Measurements from ENCODE around the gene URM1. TPM values are rescaled to one million over a fixed set of nuclear protein-coding genes. Genes with fewer than 3 reads are reported as not detected.

URM1 gene
- polyA plus RNA-seq, 4 donors: 56.1 to 83.6 (median 66.0) TPM

DNA sequence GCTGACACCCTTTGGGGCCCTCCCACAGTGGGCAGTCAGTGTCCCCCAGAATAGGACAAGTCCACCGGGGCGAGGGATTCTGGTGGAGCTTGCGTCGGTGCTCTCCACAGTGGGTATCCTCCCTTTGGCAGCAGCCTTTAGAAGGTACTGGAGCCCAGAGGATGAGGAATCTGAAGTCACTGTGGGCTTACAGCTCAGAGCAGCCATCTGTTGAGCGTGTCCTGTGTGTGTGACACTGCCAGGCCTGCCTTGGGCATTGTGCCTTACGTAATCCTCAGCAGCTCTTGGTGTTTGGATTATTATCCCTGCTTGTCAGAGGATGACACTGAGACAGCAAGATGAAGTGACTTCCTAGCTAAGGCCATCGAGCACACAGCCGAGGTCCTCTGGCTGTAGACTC is 12.6 kb downstream of the URM1 start:
- DNase-seq (no peak), FAIRE-seq (no peak)
- no peaks in the 10 kb centered on the region for H3K27me3 ChIP-seq (ENCODE audit: control insufficient read depth in 3 of 3, insufficient read depth in 3 of 3, low read length in 3 of 3)
- H3K36me3 ChIP-seq (ENCODE audit: control insufficient read depth in 3 of 3, insufficient read depth in 2 of 3, low read depth in 1 of 3, low read length in 3 of 3): peaks cover 5 to 93% (median 23%) of the 10 kb centered on the region in 3 donors
- no peak overlapping the region for H3K27ac ChIP-seq (ENCODE audit: low read depth in 1 of 3, low read length in 2 of 3)
- no peak overlapping the region for H3K4me3 ChIP-seq (ENCODE audit: low read depth in 1 of 3, low read length in 3 of 3)
- H3K9me3 ChIP-seq (ENCODE audit: control insufficient read depth in 2 of 2, insufficient read depth in 1 of 2, low read depth in 1 of 2, low read length in 1 of 2): no peaks in the 10 kb centered on the region
- 90 to 94% (median 92%) methylated on average over 8 of the region's 8 CpGs for WGBS, 3 donors
- no peaks in the 10 kb centered on the region for H3K4me1 ChIP-seq (ENCODE audit: control insufficient read depth in 3 of 3, insufficient read depth in 2 of 3, low read depth in 1 of 3, low read length in 2 of 3)

DNA sequence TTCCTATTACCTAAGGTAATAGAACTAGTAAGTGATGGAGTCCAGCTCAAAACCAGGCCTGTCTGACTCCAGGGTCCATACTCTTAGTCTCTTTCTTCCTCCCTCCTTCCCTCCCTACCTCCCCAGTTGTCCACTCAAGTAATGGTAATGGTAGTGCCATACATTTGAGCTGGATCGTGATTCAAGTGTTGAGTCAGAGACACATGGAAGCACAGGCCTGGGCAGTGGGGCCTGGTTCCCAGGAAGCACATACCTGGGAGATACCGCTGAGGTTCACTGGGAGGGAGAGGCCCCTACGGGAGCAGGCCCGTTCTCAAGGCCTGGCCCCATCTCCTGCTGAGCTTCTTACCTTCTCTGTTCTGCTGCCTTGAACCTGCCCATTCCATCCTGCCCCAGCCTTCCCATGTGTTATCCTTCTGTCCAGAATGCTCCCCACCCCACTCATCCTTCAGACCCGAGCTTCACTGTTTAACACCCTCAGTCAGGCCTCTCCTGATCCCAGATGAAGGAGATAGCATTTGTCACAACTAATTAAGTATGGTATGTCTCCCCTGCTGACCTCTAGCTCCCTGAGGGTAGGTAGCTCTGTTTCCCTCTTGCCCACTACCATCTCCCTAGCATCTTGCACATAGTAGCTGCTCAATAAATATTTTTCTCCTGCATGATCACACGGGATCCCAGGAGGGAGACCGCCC is 13.8 kb downstream of the URM1 start:
- DNase-seq: no peak
- Histone ChIP-seq H3K4me1 (ENCODE audit: control insufficient read depth in 3 of 3, insufficient read depth in 2 of 3, low read depth in 1 of 3, low read length in 2 of 3) (no peaks in the 10 kb centered on the region), H3K27me3 (ENCODE audit: control insufficient read depth in 3 of 3, insufficient read depth in 3 of 3, low read length in 3 of 3) (peaks cover 0 to 2% (median 0%) of the 10 kb centered on the region in 3 donors), H3K9me3 (ENCODE audit: control insufficient read depth in 2 of 2, insufficient read depth in 1 of 2, low read depth in 1 of 2, low read length in 1 of 2) (no peaks in the 10 kb centered on the region), H3K27ac (ENCODE audit: low read depth in 1 of 3, low read length in 2 of 3) (no peak overlapping the region), H3K36me3 (ENCODE audit: control insufficient read depth in 3 of 3, insufficient read depth in 2 of 3, low read depth in 1 of 3, low read length in 3 of 3) (peaks cover 12 to 95% (median 26%) of the 10 kb centered on the region in 3 donors), H3K4me3 (ENCODE audit: low read depth in 1 of 3, low read length in 3 of 3) (no peak overlapping the region)
- WGBS, 3 donors: 92 to 99% (median 93%) methylated on average over 7 of the region's 7 CpGs
- no peak for FAIRE-seq

DNA sequence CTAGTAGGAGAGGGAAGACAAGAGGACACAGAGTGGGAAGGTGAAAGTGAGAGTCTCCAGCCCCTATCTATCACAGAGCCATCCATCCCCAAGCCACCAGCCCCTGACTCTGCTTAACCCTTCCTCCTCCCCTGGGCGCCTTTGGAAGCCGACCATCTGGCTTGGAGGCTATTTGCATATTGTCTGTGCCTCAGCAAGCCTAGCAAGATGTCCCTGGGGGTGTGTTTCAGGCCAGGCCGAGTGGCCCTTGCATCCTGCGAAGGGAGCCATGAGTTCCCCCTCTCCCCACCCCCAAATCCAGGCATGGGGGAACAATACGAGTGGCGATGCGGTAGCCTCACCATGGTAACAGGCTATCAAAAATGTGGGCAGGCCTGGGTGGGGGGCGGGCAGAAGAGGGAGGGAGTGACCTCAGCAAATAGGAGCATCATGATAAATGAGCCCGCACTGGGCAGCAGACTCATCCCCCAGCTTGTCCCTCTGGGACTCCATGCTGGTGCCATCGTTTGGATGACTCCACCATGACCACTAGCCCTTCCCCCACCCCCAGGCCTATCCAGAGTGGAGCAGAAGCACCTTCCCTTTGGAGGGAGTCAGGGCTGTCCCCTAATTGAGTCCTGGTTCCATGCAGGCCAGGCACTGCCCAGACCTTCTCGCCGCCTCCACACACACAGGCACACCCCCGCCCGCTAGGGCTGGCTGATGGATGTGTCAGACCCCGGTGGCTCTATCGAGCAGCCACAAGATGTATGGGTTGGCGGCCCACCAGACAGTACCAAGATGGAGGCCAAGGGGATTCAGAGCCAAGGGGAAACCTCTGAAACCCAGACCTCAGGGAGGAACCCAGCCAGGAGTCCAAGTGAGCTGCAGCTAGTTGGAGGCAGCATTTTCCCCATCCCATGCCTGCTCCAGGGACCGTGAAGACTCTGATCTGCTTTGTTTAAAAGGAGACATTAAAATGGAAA is 14.6 kb downstream of the URM1 start:
- Histone ChIP-seq H3K9me3 (ENCODE audit: control insufficient read depth in 2 of 2, insufficient read depth in 1 of 2, low read depth in 1 of 2, low read length in 1 of 2) (no peaks in the 10 kb centered on the region), H3K4me1 (ENCODE audit: control insufficient read depth in 3 of 3, insufficient read depth in 2 of 3, low read depth in 1 of 3, low read length in 2 of 3) (no peaks in the 10 kb centered on the region), H3K4me3 (ENCODE audit: low read depth in 1 of 3, low read length in 3 of 3) (no peak overlapping the region), H3K27me3 (ENCODE audit: control insufficient read depth in 3 of 3, insufficient read depth in 3 of 3, low read length in 3 of 3) (peaks cover 0 to 3% (median 0%) of the 10 kb centered on the region in 3 donors), H3K27ac (ENCODE audit: low read depth in 1 of 3, low read length in 2 of 3) (no peak overlapping the region), H3K36me3 (ENCODE audit: control insufficient read depth in 3 of 3, insufficient read depth in 2 of 3, low read depth in 1 of 3, low read length in 3 of 3) (peaks cover 14 to 95% (median 26%) of the 10 kb centered on the region in 3 donors)
- FAIRE-seq: no peak
- 85 to 92% (median 85%) methylated on average over 15 to 18 of the region's 18 CpGs for WGBS, 3 donors
- DNase-seq: no peak

DNA sequence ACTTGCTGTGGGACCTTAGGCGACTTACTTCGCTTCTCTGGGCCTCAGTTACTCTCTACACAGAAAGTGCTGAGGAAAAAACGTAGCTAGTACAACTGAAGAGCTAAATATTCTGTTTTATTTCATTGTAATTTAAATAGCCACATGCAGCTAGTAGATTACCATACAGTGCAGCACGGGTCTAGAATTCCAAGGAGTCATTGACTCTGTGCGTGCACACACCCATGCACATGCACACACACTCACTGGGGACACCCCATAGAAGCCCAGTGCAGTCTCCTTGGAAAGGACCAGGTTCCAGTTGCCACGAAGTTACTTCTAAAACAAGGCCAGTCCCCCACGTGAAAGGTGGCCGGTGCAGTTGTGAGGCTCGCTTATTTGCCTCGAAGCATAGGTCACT is 17.0 kb downstream of the URM1 start:
- peaks cover 0 to 25% (median 0%) of the 10 kb centered on the region in 3 donors for H3K27me3 ChIP-seq (ENCODE audit: control insufficient read depth in 3 of 3, insufficient read depth in 3 of 3, low read length in 3 of 3)
- 90 to 95% (median 95%) methylated on average over 10 of the region's 10 CpGs for WGBS, 3 donors
- no peak for DNase-seq
- FAIRE-seq: no peak
- no peak overlapping the region for H3K27ac ChIP-seq (ENCODE audit: low read depth in 1 of 3, low read length in 2 of 3)
- no peak overlapping the region for H3K4me3 ChIP-seq (ENCODE audit: low read depth in 1 of 3, low read length in 3 of 3)
- H3K36me3 ChIP-seq (ENCODE audit: control insufficient read depth in 3 of 3, insufficient read depth in 2 of 3, low read depth in 1 of 3, low read length in 3 of 3): peaks cover 11 to 94% (median 34%) of the 10 kb centered on the region in 3 donors
- H3K4me1 ChIP-seq (ENCODE audit: control insufficient read depth in 3 of 3, insufficient read depth in 2 of 3, low read depth in 1 of 3, low read length in 2 of 3): no peaks in the 10 kb centered on the region
- H3K9me3 ChIP-seq (ENCODE audit: control insufficient read depth in 2 of 2, insufficient read depth in 1 of 2, low read depth in 1 of 2, low read length in 1 of 2): no peaks in the 10 kb centered on the region

DNA sequence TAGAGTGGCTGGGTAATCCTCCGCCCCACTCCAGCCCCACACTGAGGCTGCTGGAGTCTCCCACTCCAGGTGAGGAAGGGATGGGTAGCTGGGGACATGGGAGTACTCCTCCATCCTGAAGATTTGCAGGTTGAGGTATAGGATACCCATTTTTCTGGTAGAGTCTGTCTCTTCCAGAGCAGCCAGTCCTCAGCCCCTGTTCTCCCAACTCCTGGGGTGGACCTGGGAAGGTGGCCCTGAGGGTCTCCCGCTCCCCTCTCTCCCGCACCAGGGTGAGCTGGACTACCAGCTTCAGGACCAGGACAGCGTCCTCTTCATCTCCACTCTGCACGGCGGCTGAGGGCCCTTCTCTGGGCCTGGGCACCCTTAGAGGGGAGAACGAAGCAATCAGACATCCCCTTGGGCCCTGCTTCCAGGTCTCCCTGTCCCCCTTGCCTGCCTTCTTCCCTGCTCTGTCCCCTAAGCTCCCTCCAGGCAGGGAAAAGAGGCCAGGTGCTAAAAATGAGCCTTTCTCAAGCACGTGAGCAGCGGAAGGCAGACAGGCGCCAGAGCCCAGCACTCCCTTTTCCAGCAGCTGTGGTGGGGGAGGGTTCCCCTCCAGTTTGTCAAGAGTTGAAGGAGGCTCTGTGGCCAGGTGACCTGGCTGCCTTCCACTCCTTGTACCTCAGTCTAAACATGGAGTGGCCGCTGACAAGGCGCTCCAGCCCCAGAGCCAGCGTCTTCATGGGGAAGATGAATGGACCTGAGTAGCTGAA is 18.4 kb downstream of the URM1 start:
- Histone ChIP-seq H3K27ac (ENCODE audit: low read depth in 1 of 3, low read length in 2 of 3) (no peak overlapping the region), H3K27me3 (ENCODE audit: control insufficient read depth in 3 of 3, insufficient read depth in 3 of 3, low read length in 3 of 3) (peaks cover 0 to 39% (median 0%) of the 10 kb centered on the region in 3 donors), H3K4me3 (ENCODE audit: low read depth in 1 of 3, low read length in 3 of 3) (no peak overlapping the region), H3K36me3 (ENCODE audit: control insufficient read depth in 3 of 3, insufficient read depth in 2 of 3, low read depth in 1 of 3, low read length in 3 of 3) (peaks cover 11 to 80% (median 30%) of the 10 kb centered on the region in 3 donors), H3K4me1 (ENCODE audit: control insufficient read depth in 3 of 3, insufficient read depth in 2 of 3, low read depth in 1 of 3, low read length in 2 of 3) (no peaks in the 10 kb centered on the region), H3K9me3 (ENCODE audit: control insufficient read depth in 2 of 2, insufficient read depth in 1 of 2, low read depth in 1 of 2, low read length in 1 of 2) (no peaks in the 10 kb centered on the region)
- DNase-seq: no peak
- FAIRE-seq: no peak
- 83 to 92% (median 91%) methylated on average over 8 to 13 of the region's 13 CpGs for WGBS, 3 donors

DNA sequence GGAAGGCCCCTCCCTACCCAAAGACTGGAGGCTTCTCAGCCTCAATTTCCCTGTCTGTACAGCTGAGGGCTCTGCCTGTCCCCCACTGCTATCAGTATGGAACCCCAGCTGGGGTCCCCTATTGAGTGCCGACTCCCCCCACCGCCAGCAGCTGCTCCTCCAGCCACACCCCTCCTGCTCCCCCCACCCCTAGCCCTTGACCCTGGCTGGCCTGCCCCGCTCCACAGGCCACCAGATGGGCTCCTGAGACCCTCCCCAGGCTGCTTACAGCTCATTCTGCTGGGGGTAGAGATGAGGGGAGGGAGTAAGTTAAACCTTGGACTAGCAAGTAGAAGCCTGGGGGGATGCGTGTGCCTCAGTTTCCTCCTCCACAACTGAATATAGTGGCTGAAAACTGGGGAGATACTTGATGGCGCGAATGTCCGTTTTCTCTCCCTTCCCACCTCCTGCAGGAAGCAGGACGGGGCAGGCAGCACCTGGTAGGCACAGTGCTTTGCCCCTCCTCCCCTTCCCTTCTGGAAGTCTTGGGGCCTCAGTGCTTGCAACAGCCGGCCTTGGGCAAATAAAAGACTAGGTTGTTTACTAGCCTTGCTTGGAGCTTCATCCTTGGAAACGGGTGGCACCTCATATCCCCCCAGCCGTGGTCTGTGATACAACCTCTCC is 19.1 kb downstream of the URM1 start:
- 82 to 96% (median 85%) methylated on average over 11 of the region's 11 CpGs for WGBS, 3 donors
- FAIRE-seq: no peak
- H3K36me3 ChIP-seq (ENCODE audit: control insufficient read depth in 3 of 3, insufficient read depth in 2 of 3, low read depth in 1 of 3, low read length in 3 of 3): peaks cover 11 to 74% (median 30%) of the 10 kb centered on the region in 3 donors
- peaks cover 0 to 46% (median 0%) of the 10 kb centered on the region in 3 donors for H3K27me3 ChIP-seq (ENCODE audit: control insufficient read depth in 3 of 3, insufficient read depth in 3 of 3, low read length in 3 of 3)
- H3K9me3 ChIP-seq (ENCODE audit: control insufficient read depth in 2 of 2, insufficient read depth in 1 of 2, low read depth in 1 of 2, low read length in 1 of 2): no peaks in the 10 kb centered on the region
- H3K4me1 ChIP-seq (ENCODE audit: control insufficient read depth in 3 of 3, insufficient read depth in 2 of 3, low read depth in 1 of 3, low read length in 2 of 3): no peaks in the 10 kb centered on the region
- no peak overlapping the region for H3K4me3 ChIP-seq (ENCODE audit: low read depth in 1 of 3, low read length in 3 of 3)
- no peak for DNase-seq
- H3K27ac ChIP-seq (ENCODE audit: low read depth in 1 of 3, low read length in 2 of 3): no peak overlapping the region

DNA sequence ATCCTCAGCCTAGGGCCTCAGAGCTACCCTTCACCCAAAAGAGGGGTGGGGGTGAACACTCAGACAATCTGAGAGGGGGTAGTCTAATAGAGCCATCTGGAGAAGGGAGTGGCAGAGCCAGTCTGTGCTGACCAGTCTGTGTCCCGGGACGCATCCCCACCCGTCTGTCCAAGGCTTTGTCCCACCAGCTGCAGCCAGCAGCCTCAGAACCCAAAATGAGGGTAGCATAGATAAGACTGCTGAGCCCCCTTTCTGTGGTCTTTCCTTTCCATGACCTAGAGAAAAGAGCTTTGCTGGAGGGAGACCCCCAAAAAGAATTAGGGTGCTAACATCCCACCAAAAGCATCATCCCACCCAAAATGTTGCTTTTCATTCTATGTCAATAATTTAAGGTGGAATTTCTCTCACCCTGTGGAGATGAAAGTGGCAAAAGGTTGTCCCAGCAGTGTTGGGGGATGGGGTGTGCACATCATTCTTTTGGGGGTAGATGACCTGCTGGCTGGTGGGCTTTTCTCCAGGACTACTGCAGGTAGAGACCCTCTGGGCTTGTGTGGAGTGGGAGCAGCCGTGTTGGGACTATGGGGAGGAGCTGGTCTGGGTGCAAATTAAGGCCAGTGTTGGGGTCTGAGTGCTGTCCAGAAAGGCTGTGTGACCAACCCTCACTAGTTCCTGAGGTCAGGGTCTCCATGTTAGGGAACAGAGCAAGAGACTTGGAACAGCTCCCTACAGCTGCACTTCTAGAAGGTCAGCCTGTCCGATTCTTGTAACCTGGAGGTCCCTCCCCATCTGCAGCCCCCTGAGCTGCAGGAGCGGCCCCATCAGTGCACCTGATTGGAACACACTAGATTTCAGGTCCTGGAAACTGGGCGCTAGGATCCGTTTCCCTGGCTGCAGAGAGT is 19.9 kb downstream of the URM1 start:
- Histone ChIP-seq H3K36me3 (ENCODE audit: control insufficient read depth in 3 of 3, insufficient read depth in 2 of 3, low read depth in 1 of 3, low read length in 3 of 3) (peaks cover 11 to 66% (median 30%) of the 10 kb centered on the region in 3 donors), H3K4me1 (ENCODE audit: control insufficient read depth in 3 of 3, insufficient read depth in 2 of 3, low read depth in 1 of 3, low read length in 2 of 3) (no peaks in the 10 kb centered on the region), H3K4me3 (ENCODE audit: low read depth in 1 of 3, low read length in 3 of 3) (no peak overlapping the region), H3K27ac (ENCODE audit: low read depth in 1 of 3, low read length in 2 of 3) (no peak overlapping the region), H3K27me3 (ENCODE audit: control insufficient read depth in 3 of 3, insufficient read depth in 3 of 3, low read length in 3 of 3) (peaks cover 0 to 53% (median 0%) of the 10 kb centered on the region in 3 donors), H3K9me3 (ENCODE audit: control insufficient read depth in 2 of 2, insufficient read depth in 1 of 2, low read depth in 1 of 2, low read length in 1 of 2) (no peaks in the 10 kb centered on the region)
- 91 to 94% (median 93%) methylated on average over 8 of the region's 8 CpGs for WGBS, 3 donors
- FAIRE-seq (no peak), DNase-seq (no peak)

Data from small intestine (tissue), 7 donors.